BJ (cell line): ENCODE measurements around the gene PRDM10. TPM values are rescaled to one million over a fixed set of nuclear protein-coding genes. Genes with fewer than 3 reads are reported as not detected.

ENCODE experiments used
- CTCF ChIA-PET: fragments of 350-600 bp; formaldehyde crosslinking; extraction: SDS; loops from one replicate; lab custom pipeline; 2021; ENCODE audit warnings: antibody characterized with exemption, inconsistent platforms; lab: Yijun Ruan, JAX
- POLR2A ChIA-PET: fragments of 300-600 bp; sonication (Branson Sonifier 250); formaldehyde crosslinking; extraction: SDS; loops from one replicate; lab custom pipeline; 2021; ENCODE audit warnings: antibody characterized with exemption; lab: Charles Lee
- DNase-seq: peaks from one replicate; pipeline ENCODE4 v3.0.0-alpha.2; 2011; ENCODE audit warnings: low read depth
- H3K27me3 ChIP-seq: 2 replicates; pipeline ENCODE4 v1.6.0; 2011; ENCODE audit warnings: low read length; ENCODE audit not compliant: control insufficient read depth, insufficient read depth
- H3K36me3 ChIP-seq: 2 replicates; pipeline ENCODE4 v1.5.1; 2011; ENCODE audit warnings: low read length; ENCODE audit not compliant: control insufficient read depth, insufficient read depth
- H3K4me3 ChIP-seq: 2 replicates; pipeline ENCODE4 v1.5.1; 2011; ENCODE audit warnings: low read depth, mild to moderate bottlenecking, control low read depth, low read length
- polyA plus RNA-seq: library from polyadenylated mRNA; depleted of rRNA; stranded (reverse); fragments of >200 nt; gene quantifications from 2 replicates; pipeline ENCODE4 v1.2.3, GENCODE V29; 2011
- TF ChIP-seq, protein P1 (sequence below): IDR thresholded peaks from 2 replicates; pipeline ENCODE4 v1.5.1; 2011; ENCODE audit warnings: low read depth, mild to moderate bottlenecking, control low read depth, inconsistent platforms, low read length, moderate library complexity; ENCODE audit not compliant: insufficient read depth

PRDM10 gene
- polyA plus RNA-seq, 1 experiment: 5.5 TPM

DNA sequence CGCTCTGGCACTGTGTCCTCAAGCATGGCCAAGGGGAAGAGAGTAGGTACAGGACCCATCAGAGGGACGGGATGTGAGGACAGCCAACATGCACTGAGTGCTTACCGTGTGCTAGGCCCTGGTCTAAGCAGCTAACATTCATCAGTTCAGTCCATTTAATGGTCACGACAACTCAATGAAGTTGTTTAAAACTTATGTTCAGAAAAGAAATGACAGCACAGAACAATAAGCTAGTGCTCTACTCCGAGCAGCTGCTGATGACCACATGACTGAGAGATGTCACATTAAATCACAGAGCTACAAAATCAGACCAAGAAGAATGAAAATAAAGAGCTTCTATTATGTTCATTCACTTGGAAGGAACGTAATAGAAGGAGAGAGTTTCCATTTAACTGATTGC is 26.3 kb downstream of the PRDM10 start:
- CTCF ChIA-PET: no interaction called here
- POLR2A ChIA-PET: no interaction called here
- Histone ChIP-seq H3K27me3 (no peaks in the 10 kb centered on the region), H3K4me3 (no peak overlapping the region), H3K36me3 (no peaks in the 10 kb centered on the region)
- TF ChIP-seq, protein P1, sequence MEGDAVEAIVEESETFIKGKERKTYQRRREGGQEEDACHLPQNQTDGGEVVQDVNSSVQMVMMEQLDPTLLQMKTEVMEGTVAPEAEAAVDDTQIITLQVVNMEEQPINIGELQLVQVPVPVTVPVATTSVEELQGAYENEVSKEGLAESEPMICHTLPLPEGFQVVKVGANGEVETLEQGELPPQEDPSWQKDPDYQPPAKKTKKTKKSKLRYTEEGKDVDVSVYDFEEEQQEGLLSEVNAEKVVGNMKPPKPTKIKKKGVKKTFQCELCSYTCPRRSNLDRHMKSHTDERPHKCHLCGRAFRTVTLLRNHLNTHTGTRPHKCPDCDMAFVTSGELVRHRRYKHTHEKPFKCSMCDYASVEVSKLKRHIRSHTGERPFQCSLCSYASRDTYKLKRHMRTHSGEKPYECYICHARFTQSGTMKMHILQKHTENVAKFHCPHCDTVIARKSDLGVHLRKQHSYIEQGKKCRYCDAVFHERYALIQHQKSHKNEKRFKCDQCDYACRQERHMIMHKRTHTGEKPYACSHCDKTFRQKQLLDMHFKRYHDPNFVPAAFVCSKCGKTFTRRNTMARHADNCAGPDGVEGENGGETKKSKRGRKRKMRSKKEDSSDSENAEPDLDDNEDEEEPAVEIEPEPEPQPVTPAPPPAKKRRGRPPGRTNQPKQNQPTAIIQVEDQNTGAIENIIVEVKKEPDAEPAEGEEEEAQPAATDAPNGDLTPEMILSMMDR: no peak
- no peak for DNase-seq

DNA sequence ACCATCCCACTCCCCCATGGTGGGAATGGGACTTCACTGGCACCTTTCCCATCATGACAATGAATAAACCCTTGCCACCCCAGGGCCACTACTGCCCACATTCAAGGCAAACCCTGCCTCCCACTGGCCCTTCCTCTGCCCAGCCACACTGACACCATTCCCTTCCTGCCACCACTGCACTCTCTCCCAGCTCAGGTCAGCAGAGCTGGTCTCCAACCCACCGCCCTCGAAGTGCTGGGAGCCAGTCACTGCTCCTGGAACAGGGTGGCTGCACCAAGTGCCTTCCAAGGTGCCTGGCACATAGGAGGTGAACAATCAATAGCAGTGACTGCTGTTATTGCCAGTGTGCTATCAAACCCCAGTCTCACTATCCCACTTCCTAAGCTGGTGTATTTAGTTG is 27.1 kb downstream of the PRDM10 start:
- Histone ChIP-seq H3K36me3 (no peaks in the 10 kb centered on the region), H3K4me3 (no peak overlapping the region), H3K27me3 (no peaks in the 10 kb centered on the region)
- POLR2A ChIA-PET: no interaction called here
- no peak for DNase-seq
- CTCF ChIA-PET: no interaction called here
- TF ChIP-seq, protein P1: no peak

DNA sequence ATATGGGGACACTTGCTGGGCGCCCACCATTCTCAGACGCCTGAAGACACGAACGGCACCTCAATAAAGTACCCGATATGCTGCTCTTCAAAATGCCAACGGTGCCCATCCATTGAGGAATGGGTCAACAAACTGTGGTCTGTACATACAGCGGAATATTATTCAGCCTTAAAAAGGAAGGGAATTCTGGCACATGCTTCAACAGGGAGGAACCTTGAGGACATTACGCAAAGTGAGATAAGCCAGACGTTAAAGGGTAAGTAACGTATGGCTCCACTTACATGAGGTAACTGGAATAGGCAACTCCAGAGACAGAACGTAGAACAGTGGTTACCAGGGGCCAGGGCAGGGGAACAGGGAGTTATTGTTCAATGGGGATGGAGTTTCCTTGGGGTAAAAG is 28.0 kb downstream of the PRDM10 start:
- no peaks in the 10 kb centered on the region for H3K27me3 ChIP-seq
- ChIA-PET CTCF (no interaction called here), POLR2A (interaction anchor here (0.7 kb wide), 1 partner anchor 439 kb away, joined by 5 read pairs; no protein-coding TSS in a partner anchor)
- H3K4me3 ChIP-seq: no peak overlapping the region
- TF ChIP-seq, protein P1: no peak
- DNase-seq: no peak
- H3K36me3 ChIP-seq: no peaks in the 10 kb centered on the region

DNA sequence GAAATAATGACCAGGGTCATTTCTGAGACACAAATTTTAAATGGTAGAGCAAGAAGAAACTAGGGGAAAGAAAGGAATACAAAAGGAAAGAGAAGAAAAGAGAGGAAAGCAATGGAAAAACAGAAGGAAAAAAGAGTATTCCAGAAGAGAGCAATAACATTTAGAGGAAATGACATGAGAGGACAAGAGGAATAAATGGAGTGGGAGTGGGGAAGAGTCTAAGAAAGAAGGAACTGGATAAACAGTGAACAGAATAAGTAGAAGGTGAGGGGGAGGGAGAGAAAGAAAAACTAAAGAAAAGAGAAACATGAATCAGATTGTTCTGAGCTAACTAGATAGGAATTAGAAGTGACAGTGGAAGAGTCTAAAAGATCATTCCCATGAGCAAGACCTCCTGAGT is 28.4 kb downstream of the PRDM10 start:
- DNase-seq: no peak
- TF ChIP-seq, protein P1: no peak
- H3K36me3 ChIP-seq: no peaks in the 10 kb centered on the region
- H3K27me3 ChIP-seq: no peaks in the 10 kb centered on the region
- no peak overlapping the region for H3K4me3 ChIP-seq
- ChIA-PET CTCF (no interaction called here), POLR2A (interaction anchor here (0.7 kb wide), 1 partner anchor 439 kb away, joined by 5 read pairs; no protein-coding TSS in a partner anchor)

DNA sequence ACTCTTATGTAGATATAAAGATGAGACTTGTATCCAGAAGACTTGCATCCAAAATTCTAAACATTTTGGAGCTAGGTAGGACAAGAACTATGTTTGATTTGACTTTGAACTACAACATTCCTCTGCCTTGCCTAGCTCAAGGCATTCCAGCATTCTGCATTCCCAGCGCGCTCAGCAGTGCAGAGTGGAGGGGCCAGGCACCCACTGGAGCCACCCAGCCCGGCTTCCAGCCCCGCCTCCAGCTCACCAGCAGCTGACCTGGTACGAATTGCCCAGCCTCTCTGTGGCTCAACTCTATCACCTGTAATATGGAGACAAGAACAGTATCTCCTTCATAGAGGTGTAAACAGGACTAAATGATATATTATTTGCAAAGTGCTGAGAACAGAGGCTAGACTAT is 28.8 kb downstream of the PRDM10 start:
- no peak overlapping the region for H3K4me3 ChIP-seq
- TF ChIP-seq, protein P1: no peak
- ChIA-PET POLR2A (no interaction called here), CTCF (interaction anchor here (0.8 kb wide), 1 partner anchor 21 kb away, joined by 4 read pairs; no protein-coding TSS in a partner anchor)
- DNase-seq: no peak
- H3K36me3 ChIP-seq: no peaks in the 10 kb centered on the region
- H3K27me3 ChIP-seq: no peaks in the 10 kb centered on the region
